Peyer's patch (tissue), 4 donors: ENCODE data around the gene CUZD1. TPM values are rescaled to one million over a fixed set of nuclear protein-coding genes. Genes with fewer than 3 reads are reported as not detected.
A peak's percentile ranks its signal among the peaks of the same experiment; 100 is the strongest.

Source experiments
- DNase-seq, 3 donors: peaks; one replicate each; pipeline ENCODE4 v3.0.0-alpha.2; 2017 to 2019
- H3K27ac ChIP-seq, 4 donors: fragments of 200-600 bp; sonication (generic); one replicate each; pipeline ENCODE4 v1.5.1; 2016 to 2019
- H3K27me3 ChIP-seq, 2 donors: fragments of 200-600 bp; sonication (generic); one replicate each; pipeline ENCODE4 v1.5.1; 2019
- H3K36me3 ChIP-seq, 3 donors: fragments of 200-600 bp; sonication (generic); one replicate each; pipeline ENCODE4 v1.5.1; 2016 to 2019
- H3K4me1 ChIP-seq, 4 donors: fragments of 200-600 bp; sonication (generic); one replicate each; pipeline ENCODE4 v1.5.1; 2016 to 2019
- H3K4me3 ChIP-seq, 4 donors: fragments of 200-600 bp; sonication (generic); 1 replicate in 3 of 4; 2 replicates in 1 of 4; pipeline ENCODE4 v1.5.1; 2016 to 2019; ENCODE audit warnings: mild to moderate bottlenecking in 1 of 4
- H3K9me3 ChIP-seq, 4 donors: fragments of 200-600 bp; sonication (generic); one replicate each; pipeline ENCODE4 v1.5.1; 2016 to 2019; ENCODE audit warnings: mild to moderate bottlenecking in 1 of 4
- CTCF ChIP-seq, 6 experiments: fragments of 450-650 bp in 4 of 6; fragments of 200-600 bp in 2 of 6; sonication (generic) in 1 of 6; IDR thresholded peaks; one replicate each; pipeline ENCODE4 v1.5.1; 2017 to 2019; ENCODE audit warnings: antibody characterized with exemption in 6 of 6, mild to moderate bottlenecking in 3 of 6, moderate library complexity in 1 of 6
- POLR2A ChIP-seq, 2 donors: fragments of 450-650 bp; IDR thresholded peaks; one replicate each; pipeline ENCODE4 v1.5.1; 2017; ENCODE audit warnings: antibody characterized with exemption in 2 of 2, mild to moderate bottlenecking in 2 of 2, moderate library complexity in 2 of 2
- total RNA-seq, 4 donors: library from RNA; depleted of rRNA; stranded (reverse); fragments of >200 nt; gene quantifications; one replicate each; pipeline ENCODE4 v1.1.0, GENCODE V29; 2016

Gene CUZD1
- total RNA-seq, result 10 to 100 TPM in 1 of 4 donors, 1 to 10 TPM in 1, under 1 TPM in 2; 0.35 to 11.6 (median 1.5) TPM

GRCh38 chr10:122845783-122846332, at the start of gene CUZD1:
CUZD1 (minus strand) TSS chr10:122845857; CDS start chr10:122845843, 14 bp downstream.
- Histone ChIP-seq H3K4me1 (no peaks in the 10 kb centered on the region), H3K4me3 (no peak within 1 kb of the TSS), H3K27ac (no peak within 1 kb of the TSS), H3K27me3 (no peaks in the 10 kb centered on the region), H3K36me3 (peaks cover 0 to 5% (median 0%) of the 10 kb centered on the region in 3 donors), H3K9me3 (no peaks in the 10 kb centered on the region)
- TF ChIP-seq POLR2A (IDR thresholded peaks at IDR 0.05) (no peak), CTCF (IDR thresholded peaks at IDR 0.05) (no peak)
- no peak for DNase-seq

DNA sequence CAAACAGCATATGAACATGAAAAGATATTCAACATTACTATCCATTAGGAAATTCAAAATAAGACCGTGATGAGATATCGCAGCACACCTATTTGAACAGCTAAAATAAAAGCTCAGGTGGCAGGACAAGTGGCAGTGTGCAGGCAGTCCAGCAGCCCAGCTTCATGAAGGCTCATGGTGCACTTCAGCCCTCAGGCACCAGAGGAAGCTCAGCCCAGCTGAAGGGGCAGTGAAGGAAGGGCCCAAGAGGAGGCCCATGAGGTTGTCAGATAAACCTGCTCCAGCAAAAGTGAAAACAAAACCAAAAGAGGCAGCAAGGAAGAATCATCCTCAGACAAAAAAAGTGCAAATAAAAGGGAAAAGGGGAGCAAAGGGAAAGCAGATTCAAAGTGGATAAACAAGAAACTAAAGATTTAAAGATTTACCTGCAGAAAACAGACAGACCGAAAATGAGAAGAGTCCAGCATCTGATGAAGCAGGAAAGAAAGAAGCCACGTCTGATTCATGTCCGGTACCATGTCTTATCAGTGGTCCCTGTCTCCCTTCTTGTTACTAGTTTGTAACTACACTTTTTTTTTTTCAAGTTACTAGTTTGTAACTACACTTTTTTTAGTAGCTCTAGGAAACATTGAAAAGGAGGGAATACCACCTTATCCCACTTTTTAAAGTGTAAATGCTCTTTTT, 48.7 kb upstream of the CUZD1 start:
- Histone ChIP-seq H3K27me3 (no peaks in the 10 kb centered on the region), H3K4me1 (no peaks in the 10 kb centered on the region), H3K27ac (no peak overlapping the region), H3K4me3 (no peak overlapping the region), H3K9me3 (no peaks in the 10 kb centered on the region), H3K36me3 (no peaks in the 10 kb centered on the region)
- no peak for DNase-seq
- no peak for TF ChIP-seq CTCF (IDR thresholded peaks at IDR 0.05)
- TF ChIP-seq POLR2A (IDR thresholded peaks at IDR 0.05), result no peak

- no peak for DNase-seq
- no peak overlapping the region for H3K27ac ChIP-seq
- H3K4me3 ChIP-seq, result no peak overlapping the region
- H3K9me3 ChIP-seq, result no peaks in the 10 kb centered on the region
- no peaks in the 10 kb centered on the region for H3K36me3 ChIP-seq
- H3K27me3 ChIP-seq, result no peaks in the 10 kb centered on the region
- TF ChIP-seq CTCF (IDR thresholded peaks at IDR 0.05), result no peak
- no peak for TF ChIP-seq POLR2A (IDR thresholded peaks at IDR 0.05)
- peaks cover 0 to 4% (median 0%) of the 10 kb centered on the region in 4 donors for H3K4me1 ChIP-seq
Observed at GRCh38 chr10:122884166-122884565, 38.5 kb upstream of the CUZD1 start.

DNA sequence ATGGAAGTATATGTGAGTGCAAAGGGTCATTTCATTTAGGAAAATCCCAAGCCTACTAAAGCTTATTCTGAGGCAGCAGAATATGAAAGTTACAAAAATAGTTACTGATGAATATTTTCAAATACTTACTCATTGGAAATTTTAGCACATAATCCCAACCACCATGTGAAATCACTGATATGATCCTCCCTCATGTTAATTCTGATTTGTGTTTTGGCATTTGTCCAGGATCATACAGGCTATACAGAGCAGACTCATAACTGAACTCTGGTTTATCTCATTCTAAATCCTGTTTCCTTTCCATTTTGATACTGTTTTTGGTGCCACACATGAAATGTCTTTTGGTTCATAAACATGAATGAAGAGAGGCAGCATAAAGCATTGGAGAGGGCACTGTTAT, 37.1 kb upstream of the CUZD1 start:
- peaks cover 0 to 13% (median 0%) of the 10 kb centered on the region in 4 donors for H3K4me1 ChIP-seq
- no peak overlapping the region for H3K27ac ChIP-seq
- no peak for TF ChIP-seq POLR2A (IDR thresholded peaks at IDR 0.05)
- no peak for TF ChIP-seq CTCF (IDR thresholded peaks at IDR 0.05)
- no peaks in the 10 kb centered on the region for H3K9me3 ChIP-seq
- no peaks in the 10 kb centered on the region for H3K27me3 ChIP-seq
- DNase-seq, result no peak
- no peaks in the 10 kb centered on the region for H3K36me3 ChIP-seq
- H3K4me3 ChIP-seq, result no peak overlapping the region

DNA sequence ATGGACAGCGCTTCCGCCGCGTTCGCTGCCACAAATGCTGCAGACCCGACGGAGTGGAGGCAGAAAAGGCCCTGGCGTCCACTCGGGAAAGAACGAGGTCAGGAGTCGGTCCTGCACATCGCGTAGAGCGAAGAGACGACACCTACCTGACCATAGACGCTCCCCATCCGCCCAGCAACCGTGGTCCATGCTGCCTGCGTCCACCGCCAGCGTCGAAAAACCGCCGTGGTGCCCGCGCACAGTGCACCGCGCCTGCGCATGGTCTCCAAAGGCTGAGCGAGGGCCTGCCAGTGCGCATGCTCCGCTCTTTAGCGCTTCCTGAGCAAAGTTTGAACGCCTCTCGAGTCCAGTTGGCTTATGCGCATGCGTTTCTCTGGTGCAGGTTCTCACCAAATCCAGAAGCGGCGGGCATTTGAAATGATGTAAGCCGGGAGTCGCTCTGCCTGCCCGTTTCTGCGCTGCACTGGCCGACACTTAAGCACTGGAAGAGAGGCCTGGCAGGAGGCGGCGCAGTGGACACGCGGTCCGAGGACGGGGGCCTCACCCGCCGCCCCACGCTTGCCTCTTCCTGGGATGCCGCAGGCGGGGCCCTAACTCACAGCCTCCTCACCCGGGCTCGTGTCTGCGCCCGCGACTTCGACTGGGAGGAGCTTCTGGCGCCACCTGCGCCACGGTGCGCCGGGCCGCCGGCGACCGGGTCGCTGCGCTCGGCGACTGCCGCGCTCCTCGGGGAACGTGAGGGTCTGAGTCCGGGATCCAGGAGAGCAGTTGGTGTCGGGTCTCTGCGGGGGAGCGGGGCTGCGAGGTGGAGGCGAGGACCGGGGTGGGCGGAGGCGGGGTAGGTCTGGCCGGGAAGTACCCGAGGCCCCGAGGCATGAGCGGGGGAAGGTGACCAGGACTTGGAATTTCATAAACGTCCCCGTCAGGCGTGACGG, 33.9 kb upstream of the CUZD1 start, which contains the start of gene FAM24B:
Gene FAM24B, minus strand, starts transcription at position 243 of the 935 bp plus-strand sequence. CDS start 29,066 bp downstream, outside the sequence.
- DNase-seq, result peak; percentile 91 to 97 (median 92)
- H3K27ac ChIP-seq, result peak within 1 kb of the TSS; percentile 63 to 81 (median 69)
- H3K9me3 ChIP-seq, result no peaks in the 10 kb centered on the region
- no peaks in the 10 kb centered on the region for H3K27me3 ChIP-seq
- H3K4me1 ChIP-seq, result peaks cover 0 to 13% (median 0%) of the 10 kb centered on the region in 4 donors
- peak within 1 kb of the TSS; percentile 55 to 66 (median 60) for H3K4me3 ChIP-seq
- no peak for TF ChIP-seq CTCF (IDR thresholded peaks at IDR 0.05)
- TF ChIP-seq POLR2A (IDR thresholded peaks at IDR 0.05), result peak; percentile 13 to 33
- H3K36me3 ChIP-seq, result no peaks in the 10 kb centered on the region
